KMS-11 (cell line): Measurements from ENCODE around the gene DNAJC19.
A peak's percentile ranks its signal among the peaks of the same experiment; 100 is the strongest.

ENCODE experiments used
- H2AFZ ChIP-seq: fragments of 200-600 bp; sonication (generic); 2 replicates; pipeline ENCODE4 v1.6.1; 2016; ENCODE audit warnings: antibody characterized with exemption, mixed run types, low read depth
- H3K27ac ChIP-seq: fragments of 200-600 bp; sonication (generic); 2 replicates; pipeline ENCODE4 v1.6.1; 2016; ENCODE audit warnings: mild to moderate bottlenecking, mixed run types
- H3K27me3 ChIP-seq: fragments of 200-600 bp; sonication (generic); 2 replicates; pipeline ENCODE4 v1.6.1; 2017; ENCODE audit warnings: mild to moderate bottlenecking, low read depth, mixed run types, moderate library complexity; ENCODE audit not compliant: insufficient read depth
- H3K36me3 ChIP-seq: fragments of 200-600 bp; sonication (generic); 2 replicates; pipeline ENCODE4 v1.6.1; 2017; ENCODE audit warnings: mild to moderate bottlenecking, mixed run types; ENCODE audit not compliant: insufficient read depth
- H3K4me1 ChIP-seq: fragments of 200-600 bp; sonication (generic); 2 replicates; pipeline ENCODE4 v1.6.1; 2016; ENCODE audit warnings: mild to moderate bottlenecking, low read depth, mixed run types; ENCODE audit not compliant: poor library complexity, severe bottlenecking
- H3K4me2 ChIP-seq: fragments of 200-600 bp; sonication (generic); 2 replicates; pipeline ENCODE4 v1.7.0; 2016; ENCODE audit warnings: mild to moderate bottlenecking, mixed run types
- H3K4me3 ChIP-seq: fragments of 200-600 bp; sonication (generic); IDR thresholded peaks from 2 replicates; pipeline ENCODE4 v1.6.1; 2017; ENCODE audit warnings: low read depth, low read length, mixed read lengths; ENCODE audit not compliant: insufficient read depth
- H3K79me2 ChIP-seq: fragments of 200-600 bp; sonication (generic); 2 replicates; pipeline ENCODE4 v1.6.1; 2016; ENCODE audit warnings: low read depth, mixed run types; ENCODE audit not compliant: insufficient read depth
- H3K9ac ChIP-seq: fragments of 200-600 bp; sonication (generic); 2 replicates; pipeline ENCODE4 v1.6.1; 2016; ENCODE audit warnings: mild to moderate bottlenecking, mixed run types
- H4K20me1 ChIP-seq: fragments of 200-600 bp; sonication (generic); 2 replicates; pipeline ENCODE4 v1.6.1; 2016; ENCODE audit warnings: mild to moderate bottlenecking, mixed run types; ENCODE audit not compliant: insufficient read depth
- TF ChIP-seq, protein P1 (sequence below): fragments of 200-600 bp; sonication (generic); conservative IDR thresholded peaks from 2 replicates; pipeline ENCODE4 v1.6.1; 2017; ENCODE audit warnings: low read depth, mild to moderate bottlenecking, antibody characterized with exemption, low read length, moderate library complexity, mixed read lengths

Gene DNAJC19

DNA sequence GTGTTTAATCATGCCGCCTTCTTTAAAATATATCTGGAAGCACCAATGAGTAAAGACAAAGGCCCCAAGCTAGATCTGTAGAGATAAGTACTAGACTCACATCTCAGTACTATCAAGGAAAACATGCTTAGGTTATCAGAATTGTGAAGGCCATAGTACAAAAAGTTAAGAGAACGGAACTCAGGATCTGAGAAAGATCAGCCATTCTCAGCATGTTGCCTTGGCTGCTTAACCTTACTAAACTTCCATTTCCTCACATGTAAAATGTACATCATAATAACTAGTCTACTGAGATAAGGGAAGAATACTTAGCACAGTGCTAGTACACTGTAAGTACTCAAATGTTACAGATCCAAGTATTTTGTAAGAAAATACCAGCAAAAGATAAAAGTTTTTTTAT is 7.6 kb downstream of the DNAJC19 start:
- H3K36me3 ChIP-seq = 0 out of 2 replicates have a peak, but pooled peaks cover 3% of the 10 kb centered on the region
- H2AFZ ChIP-seq = no peak overlapping the region
- H3K4me1 ChIP-seq = peaks cover 32% of the 10 kb centered on the region
- TF ChIP-seq, protein P1, sequence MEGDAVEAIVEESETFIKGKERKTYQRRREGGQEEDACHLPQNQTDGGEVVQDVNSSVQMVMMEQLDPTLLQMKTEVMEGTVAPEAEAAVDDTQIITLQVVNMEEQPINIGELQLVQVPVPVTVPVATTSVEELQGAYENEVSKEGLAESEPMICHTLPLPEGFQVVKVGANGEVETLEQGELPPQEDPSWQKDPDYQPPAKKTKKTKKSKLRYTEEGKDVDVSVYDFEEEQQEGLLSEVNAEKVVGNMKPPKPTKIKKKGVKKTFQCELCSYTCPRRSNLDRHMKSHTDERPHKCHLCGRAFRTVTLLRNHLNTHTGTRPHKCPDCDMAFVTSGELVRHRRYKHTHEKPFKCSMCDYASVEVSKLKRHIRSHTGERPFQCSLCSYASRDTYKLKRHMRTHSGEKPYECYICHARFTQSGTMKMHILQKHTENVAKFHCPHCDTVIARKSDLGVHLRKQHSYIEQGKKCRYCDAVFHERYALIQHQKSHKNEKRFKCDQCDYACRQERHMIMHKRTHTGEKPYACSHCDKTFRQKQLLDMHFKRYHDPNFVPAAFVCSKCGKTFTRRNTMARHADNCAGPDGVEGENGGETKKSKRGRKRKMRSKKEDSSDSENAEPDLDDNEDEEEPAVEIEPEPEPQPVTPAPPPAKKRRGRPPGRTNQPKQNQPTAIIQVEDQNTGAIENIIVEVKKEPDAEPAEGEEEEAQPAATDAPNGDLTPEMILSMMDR = no peak
- H3K9ac ChIP-seq = no peak overlapping the region
- no peaks in the 10 kb centered on the region for H3K27me3 ChIP-seq
- H3K4me2 ChIP-seq = peak overlapping the region; percentile 18; the same call in 1 of the 2 replicates
- no peaks in the 10 kb centered on the region for H3K79me2 ChIP-seq
- no peaks in the 10 kb centered on the region for H4K20me1 ChIP-seq
- peak overlapping the region; percentile 4; the same call in 1 of the 2 replicates for H3K27ac ChIP-seq
- H3K4me3 ChIP-seq = no peak overlapping the region

DNA sequence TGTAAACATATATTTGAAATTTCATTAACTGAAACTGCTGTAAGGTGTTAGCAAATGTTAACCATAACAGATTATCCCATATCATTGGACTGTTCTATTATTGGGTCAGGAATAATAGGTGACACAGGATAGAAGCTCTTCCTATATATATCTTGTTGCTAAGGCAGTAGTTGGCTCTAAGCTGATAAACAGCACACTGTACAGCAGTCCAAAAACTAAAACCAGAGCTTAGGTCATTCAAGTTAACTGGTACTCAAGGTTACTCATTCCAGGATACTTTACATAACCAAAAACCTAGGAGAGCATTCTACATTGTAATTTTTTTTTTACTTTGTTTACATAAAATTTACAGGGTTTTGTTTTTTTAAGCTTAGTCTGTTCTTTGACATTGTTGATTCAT is 8.9 kb downstream of the DNAJC19 start:
- Histone ChIP-seq H2AFZ (no peak overlapping the region), H3K27me3 (no peaks in the 10 kb centered on the region), H3K27ac (no peak overlapping the region), H3K9ac (no peak overlapping the region), H3K79me2 (no peaks in the 10 kb centered on the region), H3K36me3 (0 out of 2 replicates have a peak, but pooled peaks cover 3% of the 10 kb centered on the region), H4K20me1 (no peaks in the 10 kb centered on the region), H3K4me2 (no peak overlapping the region), H3K4me3 (no peak overlapping the region), H3K4me1 (peaks cover 32% of the 10 kb centered on the region)
- TF ChIP-seq, protein P1 = no peak

DNA sequence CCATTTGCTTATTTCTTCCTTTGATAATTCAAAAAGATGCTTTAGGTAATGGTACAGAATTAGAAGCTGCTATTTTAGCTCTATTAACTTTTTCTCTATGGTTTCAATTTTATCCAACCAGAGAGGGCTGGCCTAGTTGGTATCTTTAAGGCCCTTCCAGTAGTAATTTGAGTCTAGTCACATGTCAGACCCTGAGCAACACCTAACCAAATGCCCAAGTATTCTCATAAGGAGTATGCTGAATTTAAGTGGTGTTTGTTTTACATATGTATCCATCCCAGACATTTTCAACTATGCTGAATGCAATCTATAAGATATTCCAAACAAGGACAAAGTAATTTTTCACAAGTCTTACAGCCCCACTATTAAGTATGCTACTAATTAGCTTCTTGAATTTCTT is 9.6 kb downstream of the DNAJC19 start:
- H3K4me2 ChIP-seq = no peak overlapping the region
- TF ChIP-seq, protein P1 = no peak
- H3K9ac ChIP-seq = no peak overlapping the region
- H4K20me1 ChIP-seq = no peaks in the 10 kb centered on the region
- no peak overlapping the region for H3K4me3 ChIP-seq
- 0 out of 2 replicates have a peak, but pooled peaks cover 1% of the 10 kb centered on the region for H3K36me3 ChIP-seq
- H3K79me2 ChIP-seq = no peaks in the 10 kb centered on the region
- no peak overlapping the region for H2AFZ ChIP-seq
- no peaks in the 10 kb centered on the region for H3K27me3 ChIP-seq
- no peak overlapping the region for H3K27ac ChIP-seq
- peaks cover 32% of the 10 kb centered on the region for H3K4me1 ChIP-seq

DNA sequence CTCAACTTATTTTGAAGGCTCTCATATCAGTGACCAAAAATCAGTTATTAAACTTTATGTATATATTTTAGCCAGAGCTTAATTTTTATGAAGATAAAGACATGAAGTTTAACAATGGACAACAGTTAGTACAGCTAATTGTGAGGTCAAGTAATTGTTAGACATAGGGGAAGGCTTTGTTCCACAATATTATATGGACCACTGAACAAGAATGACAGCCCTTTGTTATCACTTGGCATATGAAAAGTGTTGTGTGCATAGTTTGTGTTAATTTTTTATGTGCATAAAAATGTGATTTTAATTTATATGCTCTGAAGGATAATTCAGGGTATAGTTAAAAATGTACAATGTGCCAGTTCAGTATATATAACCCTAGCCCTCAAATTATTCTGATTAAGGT is 12.0 kb downstream of the DNAJC19 start:
- Histone ChIP-seq H3K79me2 (no peaks in the 10 kb centered on the region), H3K9ac (no peak overlapping the region), H3K27me3 (no peaks in the 10 kb centered on the region), H3K4me3 (no peak overlapping the region), H2AFZ (no peak overlapping the region), H3K27ac (no peak overlapping the region), H3K4me1 (peaks cover 42% of the 10 kb centered on the region), H3K36me3 (0 out of 2 replicates have a peak, but pooled peaks cover 3% of the 10 kb centered on the region), H3K4me2 (no peak overlapping the region), H4K20me1 (no peaks in the 10 kb centered on the region)
- TF ChIP-seq, protein P1 = no peak
